HG03565 (cell line): ENCODE data around the gene TSPO2.

ENCODE experiments used
- ATAC-seq: cut with Tn5 transposase; IDR thresholded peaks from one replicate; pipeline ENCODE4 v1.9.1; 2021; ENCODE audit warnings: mild to moderate bottlenecking, moderate library complexity; ENCODE audit not compliant: unreplicated experiment

TSPO2 gene

DNA sequence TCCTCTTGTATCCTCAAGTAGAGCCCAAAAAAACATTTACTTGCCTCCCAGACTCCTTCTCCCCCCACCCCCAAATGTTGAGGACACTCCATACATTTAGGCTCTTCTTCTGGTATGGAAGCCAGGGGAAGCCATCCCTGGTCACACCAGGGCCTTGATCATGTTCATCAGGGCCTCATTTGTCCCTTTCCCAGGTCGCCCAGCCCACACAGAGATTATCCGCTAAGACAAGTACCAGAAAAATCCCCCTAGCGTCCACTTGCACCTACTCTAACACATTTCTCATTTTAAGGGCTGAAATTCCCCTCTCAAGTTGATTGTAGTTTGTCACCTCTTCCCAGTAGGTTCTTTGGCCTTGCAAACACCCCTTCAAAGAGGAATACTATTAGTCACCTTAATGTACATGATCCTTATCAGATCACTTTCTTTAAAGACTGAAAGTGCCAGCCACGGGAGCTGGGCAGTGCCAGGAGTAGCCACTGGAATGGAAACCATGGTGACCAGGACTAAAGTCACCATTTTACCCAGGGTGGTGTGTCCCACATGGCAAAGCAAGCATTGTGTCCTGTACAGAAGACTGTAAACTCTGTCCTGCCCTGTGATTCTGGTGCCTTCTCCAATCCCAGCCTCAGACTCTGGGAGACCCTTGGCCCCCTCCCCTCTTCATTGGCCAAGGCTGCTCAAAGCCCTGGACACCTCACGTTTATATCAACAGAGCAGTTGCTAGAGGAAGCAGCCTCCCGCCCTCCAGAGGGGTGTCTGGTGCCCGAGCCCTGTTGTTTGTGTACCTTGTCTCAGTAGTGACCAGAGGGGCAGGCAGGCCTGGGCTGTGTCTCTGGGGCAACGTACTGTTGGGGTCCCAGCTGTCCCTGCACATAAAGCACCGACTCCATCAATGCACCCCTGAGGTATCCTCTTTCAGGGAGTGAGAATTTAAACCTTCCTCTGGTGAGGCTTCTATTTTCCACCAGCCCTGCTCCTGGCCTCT, 5.8 kb downstream of the TSPO2 start:
- ATAC-seq: no peak

DNA sequence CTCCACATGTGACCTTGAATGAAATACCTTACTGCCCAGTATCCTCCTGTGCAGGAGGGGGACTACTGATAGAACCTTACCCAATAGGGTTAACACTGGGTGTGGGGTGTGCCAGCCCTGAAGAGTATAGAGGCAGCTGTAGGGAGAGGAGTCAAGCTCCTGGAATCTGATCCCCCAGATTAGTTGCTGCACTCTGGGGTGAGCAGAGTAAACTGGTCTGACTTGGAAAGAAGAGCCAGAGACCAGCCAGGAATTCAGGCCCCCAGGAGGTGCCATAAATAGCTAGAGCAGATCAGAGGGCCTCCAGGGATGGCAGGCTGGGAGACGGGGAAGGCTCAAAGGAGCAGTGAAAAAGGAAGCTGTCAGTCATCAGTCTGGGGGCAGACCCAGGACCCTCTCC, 7.3 kb downstream of the TSPO2 start:
- no peak for ATAC-seq

DNA sequence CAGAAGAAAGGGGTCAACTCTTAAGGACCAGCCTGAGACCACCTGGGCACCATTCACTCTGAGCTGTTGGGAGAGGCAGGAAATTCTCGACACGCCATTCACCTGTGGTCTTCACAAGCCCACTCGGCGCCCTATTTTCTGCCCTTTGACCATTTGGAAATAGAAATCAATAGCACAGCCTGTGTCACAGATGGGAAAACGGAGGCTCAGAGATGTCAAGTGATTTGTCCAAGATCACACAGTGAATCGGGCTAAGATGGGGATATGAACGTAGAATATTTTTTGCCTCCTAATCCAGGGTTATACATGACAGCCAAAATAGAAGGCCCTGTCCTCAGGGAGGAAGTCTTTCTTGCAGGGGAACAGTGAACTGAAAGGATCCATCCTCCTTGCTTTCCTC, 7.7 kb downstream of the TSPO2 start:
- no peak for ATAC-seq

DNA sequence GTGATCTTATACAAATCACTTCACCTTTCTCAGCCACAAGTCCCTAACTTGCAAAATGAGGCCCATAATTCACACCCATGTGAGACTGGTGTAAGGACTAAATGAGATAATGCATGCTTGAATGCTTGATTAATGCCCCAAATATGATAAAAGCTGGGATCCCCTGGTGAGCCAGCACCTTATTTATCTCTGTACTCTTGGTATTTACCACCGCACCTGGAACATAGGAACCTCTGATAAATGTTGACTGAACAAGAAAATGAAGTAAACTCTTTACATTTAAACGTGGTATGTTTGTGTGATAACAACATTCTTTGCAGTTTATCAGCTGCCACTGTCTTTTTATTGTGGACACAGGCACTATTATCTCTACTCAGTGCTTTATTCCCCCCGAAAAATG, 8.3 kb downstream of the TSPO2 start:
- no peak for ATAC-seq

DNA sequence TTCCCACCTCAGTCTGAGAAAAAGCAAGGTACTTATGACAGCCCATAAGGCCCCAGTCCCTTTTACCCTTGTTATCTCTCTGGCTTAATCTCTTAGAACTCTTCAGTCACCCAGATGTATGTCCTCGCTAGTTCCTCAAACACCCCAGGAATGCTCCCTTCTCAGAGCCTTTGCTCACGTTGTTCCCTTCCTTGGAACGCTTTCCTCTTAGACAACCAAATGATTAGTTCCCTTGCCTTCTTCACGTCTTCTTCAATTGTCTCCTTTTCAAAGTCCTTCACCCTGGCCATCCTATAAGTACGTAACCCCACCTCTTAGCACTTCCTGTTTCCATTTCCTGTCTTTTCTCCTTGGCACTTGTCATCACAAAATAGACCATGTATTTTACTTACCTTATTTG, 9.6 kb downstream of the TSPO2 start:
- ATAC-seq: no peak

DNA sequence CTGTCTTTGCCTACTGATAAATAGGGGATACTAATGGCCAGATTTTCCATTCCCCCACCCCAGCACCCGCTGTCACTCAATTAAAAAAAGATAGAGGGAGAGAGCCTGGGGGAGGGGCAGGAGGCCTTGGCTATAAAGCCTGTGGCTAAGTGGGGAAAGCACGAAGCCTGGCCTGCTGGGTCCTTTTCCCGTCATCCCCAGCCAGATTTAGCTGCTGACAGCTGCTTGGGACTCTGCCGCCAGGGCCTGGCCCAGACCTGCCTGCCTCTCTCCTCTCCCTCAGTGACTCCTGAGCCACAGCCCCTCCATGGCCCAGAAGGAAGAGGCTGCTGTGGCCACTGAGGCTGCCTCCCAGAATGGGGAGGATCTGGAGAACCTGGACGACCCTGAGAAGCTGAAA, 10.8 kb downstream of the TSPO2 start, which contains the start of gene APOBEC2:
APOBEC2 (plus strand) TSS at position 162 of the 400 bp plus-strand sequence; CDS start at position 308, 146 bp downstream.
- ATAC-seq: no peak

DNA sequence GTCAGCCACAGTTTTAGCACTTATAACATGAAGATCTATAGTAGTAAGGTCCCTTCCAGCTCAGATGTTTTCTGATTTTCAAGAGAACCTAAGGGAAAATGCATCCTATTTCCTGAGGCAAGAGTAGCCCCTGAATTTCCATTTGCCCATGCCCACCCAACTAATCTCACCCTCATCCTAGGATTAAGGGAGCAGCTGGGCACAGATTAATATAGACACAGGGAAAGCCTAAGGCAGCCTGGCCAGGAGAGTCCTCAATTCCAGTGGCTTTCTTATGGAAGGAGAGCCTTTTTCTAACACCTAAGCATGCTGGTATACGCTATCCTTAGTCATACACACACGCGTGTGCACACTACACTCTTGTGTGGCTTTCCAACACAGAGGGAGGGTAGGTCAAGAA, 12.2 kb downstream of the TSPO2 start:
- ATAC-seq: no peak

DNA sequence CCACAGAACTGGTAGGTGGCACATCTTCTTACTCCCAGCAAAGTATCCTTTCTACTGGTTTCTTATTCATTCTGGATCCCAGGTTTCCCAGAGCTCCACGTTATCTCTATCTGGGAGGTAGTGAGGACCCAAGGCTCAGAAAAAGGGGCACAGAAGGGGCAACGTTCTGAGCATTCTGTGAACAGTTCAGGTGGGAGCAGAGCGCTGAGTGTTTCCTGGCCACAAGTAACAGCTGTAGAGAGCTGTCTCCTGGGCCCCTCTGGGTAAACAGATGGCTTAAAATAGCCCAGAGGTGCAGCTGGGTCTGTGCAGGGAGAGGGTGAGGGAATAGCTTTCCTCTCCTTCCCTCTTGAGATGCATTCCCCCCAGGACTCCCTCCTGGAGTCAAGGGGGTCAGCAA, 12.9 kb downstream of the TSPO2 start:
- no peak for ATAC-seq

DNA sequence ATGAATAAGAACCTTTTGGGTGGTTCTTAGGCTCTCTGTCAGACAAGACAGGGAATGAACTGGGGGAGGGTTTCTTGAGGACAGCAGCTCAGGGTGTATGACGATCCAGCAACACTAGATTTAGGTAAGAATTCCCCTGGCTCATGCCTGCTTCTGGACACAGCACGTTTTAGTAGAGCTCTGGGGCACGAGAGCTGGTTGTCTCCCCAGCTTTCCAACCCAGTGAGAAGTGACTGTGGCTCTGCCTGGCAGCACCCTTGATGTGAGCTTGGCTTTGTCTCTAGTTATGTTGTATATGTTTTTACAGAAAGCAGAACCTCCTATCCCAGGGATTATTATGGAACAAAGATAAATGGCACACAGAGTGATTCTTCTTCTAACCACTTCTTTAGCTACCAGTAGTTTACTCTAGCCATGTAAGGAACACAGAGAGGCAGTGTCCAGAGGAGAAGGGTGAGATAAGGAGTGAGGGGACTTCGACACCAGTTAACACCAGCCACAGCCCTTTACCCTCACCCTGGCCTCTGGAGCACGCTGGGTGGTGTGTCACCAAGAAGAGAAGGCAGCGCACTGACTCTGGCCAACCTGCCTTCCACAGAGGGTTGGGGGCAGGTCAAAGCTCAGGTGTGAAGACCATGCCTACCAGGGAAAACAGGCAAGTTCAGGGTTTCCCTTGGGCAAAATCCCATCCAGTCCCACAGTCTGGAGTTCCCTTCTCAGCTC, 14.7 kb downstream of the TSPO2 start:
- ATAC-seq: no peak

DNA sequence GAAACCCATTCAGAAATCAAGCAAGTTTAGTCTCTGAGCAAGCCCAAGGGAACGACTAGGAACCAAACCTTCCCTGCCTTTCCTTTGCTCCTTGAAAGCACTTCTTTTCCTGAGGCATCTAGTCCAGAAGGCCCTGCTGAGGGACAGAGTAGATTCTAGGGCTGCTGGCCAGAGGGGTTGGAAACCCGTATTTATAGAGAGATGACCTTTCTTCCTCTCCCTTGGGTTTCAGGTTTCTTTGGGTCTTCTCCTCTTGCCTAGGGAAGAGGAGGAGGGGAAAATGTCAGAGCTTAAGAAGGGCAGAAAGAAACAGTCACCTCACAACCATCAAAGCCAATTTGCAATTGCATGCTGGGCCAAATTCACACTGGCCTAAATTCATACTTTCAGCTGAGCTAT, 16.5 kb downstream of the TSPO2 start:
- ATAC-seq: no peak

DNA sequence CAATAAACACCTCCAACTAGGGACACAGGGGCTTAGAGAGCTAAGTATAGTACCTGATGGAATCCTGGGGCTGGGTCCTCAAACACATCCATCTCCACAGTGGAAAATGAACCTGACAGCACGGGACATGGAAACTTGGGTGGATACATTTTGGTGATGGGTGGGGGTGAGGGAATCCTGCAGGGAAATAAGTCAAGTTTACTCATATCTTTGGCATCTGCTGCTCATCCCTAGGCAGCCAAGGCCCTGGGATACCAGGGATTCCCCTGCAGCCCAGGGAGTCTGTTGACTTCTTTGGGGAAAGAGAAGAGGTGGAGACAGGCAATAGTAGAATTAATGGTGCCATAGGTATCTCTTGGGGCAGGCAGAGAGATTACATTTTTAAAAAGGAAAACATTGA, 17.3 kb downstream of the TSPO2 start:
- no peak for ATAC-seq

DNA sequence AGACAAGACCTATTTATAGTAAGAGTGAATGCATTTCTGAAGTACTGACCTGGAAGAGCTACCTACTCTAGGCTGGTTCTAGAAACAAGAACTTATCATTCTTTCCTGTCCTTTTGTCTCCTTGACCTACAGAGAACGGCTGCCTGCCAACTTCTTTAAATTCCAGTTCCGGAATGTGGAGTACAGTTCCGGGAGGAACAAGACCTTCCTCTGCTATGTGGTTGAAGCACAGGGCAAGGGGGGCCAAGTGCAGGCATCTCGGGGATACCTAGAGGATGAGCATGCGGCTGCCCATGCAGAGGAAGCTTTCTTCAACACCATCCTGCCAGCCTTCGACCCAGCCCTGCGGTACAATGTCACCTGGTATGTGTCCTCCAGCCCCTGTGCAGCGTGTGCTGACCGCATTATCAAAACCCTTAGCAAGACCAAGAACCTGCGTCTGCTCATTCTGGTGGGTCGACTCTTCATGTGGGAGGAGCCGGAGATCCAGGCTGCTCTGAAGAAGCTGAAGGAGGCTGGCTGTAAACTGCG, 19.0 kb downstream of the TSPO2 start:
- ATAC-seq: no peak

DNA sequence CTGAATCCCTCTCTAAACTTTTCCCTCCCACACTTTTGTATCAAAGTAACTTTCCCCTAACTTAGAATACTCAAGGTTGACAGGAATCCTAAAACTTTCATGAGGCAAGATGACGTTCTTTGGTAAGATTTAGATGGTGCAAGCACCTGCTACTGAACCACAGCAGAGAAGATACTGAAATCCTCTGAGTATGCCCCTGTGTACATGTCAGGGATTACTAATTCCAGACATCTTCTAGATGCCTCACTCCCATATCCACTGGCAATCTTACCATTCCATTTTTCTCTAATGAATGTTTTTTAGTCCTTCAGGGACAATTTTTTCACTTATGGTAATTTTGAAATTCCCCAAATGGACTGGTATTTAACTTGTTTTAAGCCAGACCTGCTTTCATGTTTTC, 19.8 kb downstream of the TSPO2 start:
- no peak for ATAC-seq

DNA sequence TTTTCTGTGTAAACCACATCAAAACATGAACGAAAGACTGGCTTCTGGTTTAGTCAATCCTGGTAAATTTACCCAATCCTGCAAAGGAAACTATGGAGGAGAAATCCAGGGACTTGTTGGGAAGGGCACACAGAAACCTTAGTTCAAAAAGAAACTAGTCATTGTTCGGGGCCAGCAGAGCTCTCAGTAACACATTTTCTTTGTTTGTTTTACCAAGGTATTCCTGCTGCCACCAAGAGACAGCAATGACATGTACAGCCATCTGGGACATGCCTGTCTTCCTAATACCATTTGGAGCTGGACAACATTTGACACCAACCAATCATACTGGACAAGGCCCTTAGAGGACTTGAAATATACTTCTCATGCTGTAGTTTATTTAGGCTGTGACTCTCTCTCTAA, 21.6 kb downstream of the TSPO2 start:
- no peak for ATAC-seq

DNA sequence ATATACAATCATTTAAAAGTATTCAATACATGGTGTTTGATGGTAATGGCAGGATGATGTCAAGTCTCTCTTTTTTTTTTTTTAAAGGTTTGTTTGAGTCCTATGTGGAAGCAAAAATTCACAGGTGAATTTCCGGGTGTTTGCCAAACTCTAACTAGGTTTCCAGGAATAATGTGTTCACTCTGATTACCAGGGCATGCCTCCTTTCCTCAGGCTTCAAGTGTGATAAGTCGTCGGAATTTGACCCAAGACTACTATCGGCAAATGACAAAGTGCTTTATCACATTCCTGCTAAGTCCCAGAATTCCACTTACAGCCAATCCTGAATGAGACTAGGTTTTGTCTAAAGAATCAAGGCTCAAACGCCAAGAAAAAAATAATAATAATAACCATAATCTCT, 22.6 kb downstream of the TSPO2 start:
- ATAC-seq: no peak

DNA sequence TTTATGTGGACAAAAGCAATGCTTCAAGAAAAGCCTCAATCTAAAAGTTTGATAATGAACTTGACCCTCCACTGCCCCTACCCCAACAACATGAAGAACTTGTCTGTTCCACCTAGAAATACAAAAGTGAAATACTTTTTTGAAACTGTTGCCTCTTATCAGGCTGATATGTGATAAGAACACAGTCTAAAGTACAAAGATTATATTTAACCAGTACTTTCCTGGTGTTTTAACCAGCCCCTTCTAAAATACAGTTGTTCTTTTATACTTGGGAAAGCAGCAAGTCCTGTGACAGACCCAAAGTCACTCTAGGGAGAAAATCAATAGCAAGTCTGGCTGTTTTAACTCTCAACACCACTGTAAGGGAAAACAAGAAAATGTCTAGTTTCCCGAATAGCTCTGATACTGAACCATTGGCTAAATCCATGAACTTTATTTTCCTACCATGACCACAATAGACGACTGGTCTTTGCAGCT, 23.3 kb downstream of the TSPO2 start:
- no peak for ATAC-seq

DNA sequence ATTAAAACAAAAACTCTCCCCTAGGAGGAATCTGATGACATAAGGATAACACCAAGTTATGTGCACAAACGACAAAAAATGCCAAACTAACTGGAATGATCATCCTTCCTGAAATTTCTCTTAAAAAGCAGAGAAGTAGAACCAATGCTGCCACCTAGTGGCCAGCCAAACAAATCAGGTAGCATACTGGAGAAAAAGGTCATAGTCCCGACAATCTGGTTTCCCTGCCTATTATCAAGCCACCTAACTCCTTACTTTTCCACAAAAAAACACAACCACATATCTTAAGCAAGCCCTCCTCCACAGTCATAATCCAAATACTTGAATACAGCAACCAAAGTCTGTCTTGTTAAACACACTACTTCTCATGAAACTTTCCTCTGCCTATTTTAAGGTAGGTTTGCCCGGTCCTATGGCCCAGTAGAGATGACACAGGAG, 24.6 kb downstream of the TSPO2 start:
- no peak for ATAC-seq

DNA sequence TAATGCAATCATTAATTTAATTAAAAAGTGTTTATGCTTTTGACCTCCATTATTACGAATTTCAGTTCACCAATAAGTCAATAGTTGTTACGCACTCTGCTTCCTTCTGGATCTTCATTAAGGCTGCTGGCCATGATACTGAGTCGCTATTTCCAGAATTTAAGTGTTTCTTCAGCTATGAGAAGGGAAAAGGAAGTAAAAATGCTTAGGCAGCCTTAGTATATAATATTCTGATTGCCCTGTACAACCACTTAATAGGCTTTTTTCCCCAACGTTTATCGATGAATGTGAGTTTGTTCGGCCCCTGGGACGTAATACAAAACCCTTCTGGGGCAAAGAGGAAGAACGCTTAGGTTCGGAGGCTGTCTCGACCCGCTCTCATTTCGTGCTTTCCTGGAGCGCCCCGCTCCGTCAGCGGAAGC, 29.2 kb downstream of the TSPO2 start:
- ATAC-seq: no peak

DNA sequence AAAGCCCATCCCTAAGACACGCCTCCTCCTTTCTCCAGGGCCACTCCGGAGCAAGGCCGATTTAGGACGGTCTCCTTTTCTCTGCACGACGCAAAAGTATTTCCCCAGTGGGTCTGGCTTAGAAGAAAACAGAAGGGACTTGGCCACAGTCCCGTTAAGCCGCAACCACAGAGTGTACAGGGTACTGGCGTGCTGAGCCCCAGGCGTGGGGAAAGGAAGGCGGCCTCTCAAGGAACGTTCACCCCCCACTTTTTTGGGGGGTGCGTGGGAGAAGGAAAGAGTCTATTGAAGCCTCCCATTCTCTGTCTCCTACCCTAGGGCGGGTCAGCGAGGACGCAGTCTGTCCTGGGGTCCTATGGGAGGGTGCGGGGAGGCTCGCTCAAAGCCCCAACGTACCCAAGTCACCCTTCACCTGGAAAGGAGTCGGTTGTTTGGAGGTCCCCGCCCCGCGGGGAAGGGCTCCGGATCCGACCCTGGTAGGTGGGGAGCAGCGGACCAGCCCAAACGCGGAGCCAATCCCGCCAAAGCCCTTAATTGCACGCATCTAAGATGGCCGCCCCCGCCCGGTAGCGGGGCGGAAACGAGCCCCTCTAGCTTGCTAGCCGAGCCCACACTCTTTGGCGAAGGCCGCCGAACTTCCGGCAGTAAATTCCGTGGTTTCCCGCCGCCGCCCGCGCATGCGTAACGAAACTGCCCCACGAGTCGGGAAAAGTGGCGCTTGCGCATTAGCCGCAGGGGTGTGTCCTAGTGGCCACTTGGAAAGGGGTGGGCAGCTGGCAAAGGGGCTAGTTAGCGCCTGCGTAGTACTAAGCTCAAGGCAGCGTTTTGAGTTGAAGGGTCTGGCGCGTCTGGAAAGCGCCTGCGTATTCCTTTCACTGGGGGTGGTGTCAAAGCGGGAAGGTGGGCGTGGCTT, 29.9 kb downstream of the TSPO2 start, which contains the start of gene OARD1:
OARD1 (minus strand) TSS at position 434 of the 913 bp plus-strand sequence. CDS start 722 bp downstream, outside the sequence.
- ATAC-seq: peak; percentile 49

DNA sequence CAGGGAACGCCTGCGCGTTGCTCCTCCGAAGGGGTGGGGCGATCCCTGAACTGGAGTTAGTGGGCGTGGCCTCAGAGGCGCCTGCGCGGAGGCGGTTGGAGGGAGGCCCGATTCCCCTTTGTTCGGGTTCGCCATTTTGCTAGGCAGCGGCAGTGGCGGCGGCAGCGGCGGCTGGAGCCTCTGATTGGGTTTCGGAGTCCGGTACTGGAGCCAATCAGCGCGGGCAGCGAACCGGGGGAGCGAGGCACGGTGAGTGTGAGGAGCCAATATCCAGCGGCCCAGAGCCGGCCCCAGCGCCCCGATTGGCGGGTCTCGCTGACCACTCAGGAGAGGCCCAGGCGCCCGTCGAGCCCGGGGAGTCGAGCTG, 30.6 kb downstream of the TSPO2 start, which contains the start of gene NFYA:
NFYA (plus strand) TSS at position 139 of the 367 bp plus-strand sequence. CDS start 6,116 bp downstream, outside the sequence.
- peak; percentile 41 for ATAC-seq
